ENCODE measurements around the gene CNIH2.

GRCh38 chr11:66264914-66265313 is 13.1 kb upstream of the CNIH2 start:
- TF ChIP-seq, protein P1, sequence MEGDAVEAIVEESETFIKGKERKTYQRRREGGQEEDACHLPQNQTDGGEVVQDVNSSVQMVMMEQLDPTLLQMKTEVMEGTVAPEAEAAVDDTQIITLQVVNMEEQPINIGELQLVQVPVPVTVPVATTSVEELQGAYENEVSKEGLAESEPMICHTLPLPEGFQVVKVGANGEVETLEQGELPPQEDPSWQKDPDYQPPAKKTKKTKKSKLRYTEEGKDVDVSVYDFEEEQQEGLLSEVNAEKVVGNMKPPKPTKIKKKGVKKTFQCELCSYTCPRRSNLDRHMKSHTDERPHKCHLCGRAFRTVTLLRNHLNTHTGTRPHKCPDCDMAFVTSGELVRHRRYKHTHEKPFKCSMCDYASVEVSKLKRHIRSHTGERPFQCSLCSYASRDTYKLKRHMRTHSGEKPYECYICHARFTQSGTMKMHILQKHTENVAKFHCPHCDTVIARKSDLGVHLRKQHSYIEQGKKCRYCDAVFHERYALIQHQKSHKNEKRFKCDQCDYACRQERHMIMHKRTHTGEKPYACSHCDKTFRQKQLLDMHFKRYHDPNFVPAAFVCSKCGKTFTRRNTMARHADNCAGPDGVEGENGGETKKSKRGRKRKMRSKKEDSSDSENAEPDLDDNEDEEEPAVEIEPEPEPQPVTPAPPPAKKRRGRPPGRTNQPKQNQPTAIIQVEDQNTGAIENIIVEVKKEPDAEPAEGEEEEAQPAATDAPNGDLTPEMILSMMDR (IDR thresholded peaks at IDR 0.05; ENCODE audit: low read depth, low read length): peak; percentile 42
- no peak for TF ChIP-seq POLR2A (IDR thresholded peaks at IDR 0.05; ENCODE audit: extremely low read depth, insufficient read length)
